Body of pancreas (tissue), 4 donors: Measurements from ENCODE around the gene CCSER2.

Experiments used
- POLR2A ChIP-seq, 3 donors: fragments of 450-650 bp; IDR thresholded peaks; one replicate each; pipeline ENCODE4 v1.6.1; 2016; ENCODE audit warnings: antibody characterized with exemption in 3 of 3, mild to moderate bottlenecking in 2 of 3
- TF ChIP-seq, protein P1 (sequence below), 7 experiments: fragments of 450-650 bp in 4 of 7; fragments of 200-600 bp in 3 of 7; sonication (generic) in 3 of 7; IDR thresholded peaks; one replicate each; pipeline ENCODE4 v1.5.1; 2016 to 2019; ENCODE audit warnings: antibody characterized with exemption in 7 of 7

DNA sequence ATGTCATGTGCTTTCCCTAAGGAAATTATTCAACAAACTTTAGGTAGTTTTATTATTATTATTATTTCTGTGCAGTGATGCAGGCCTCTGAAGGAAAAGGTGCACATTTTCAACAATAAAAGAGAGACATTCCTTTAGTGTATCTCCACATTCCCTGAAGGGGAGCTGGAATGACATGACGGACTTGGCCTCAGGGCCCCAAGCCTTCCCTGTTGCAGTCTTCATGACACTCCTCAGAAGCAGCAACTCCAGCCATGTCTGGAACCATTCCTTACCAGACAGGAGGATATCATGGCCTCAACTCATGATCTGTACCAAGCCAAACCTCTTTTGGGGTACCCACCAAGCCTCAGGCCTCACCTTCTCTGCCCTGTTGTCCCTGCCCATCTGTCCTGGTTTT lies 35.2 kb upstream of the CCSER2 start:
- TF ChIP-seq POLR2A (IDR thresholded peaks at IDR 0.05), result no peak
- TF ChIP-seq, protein P1, sequence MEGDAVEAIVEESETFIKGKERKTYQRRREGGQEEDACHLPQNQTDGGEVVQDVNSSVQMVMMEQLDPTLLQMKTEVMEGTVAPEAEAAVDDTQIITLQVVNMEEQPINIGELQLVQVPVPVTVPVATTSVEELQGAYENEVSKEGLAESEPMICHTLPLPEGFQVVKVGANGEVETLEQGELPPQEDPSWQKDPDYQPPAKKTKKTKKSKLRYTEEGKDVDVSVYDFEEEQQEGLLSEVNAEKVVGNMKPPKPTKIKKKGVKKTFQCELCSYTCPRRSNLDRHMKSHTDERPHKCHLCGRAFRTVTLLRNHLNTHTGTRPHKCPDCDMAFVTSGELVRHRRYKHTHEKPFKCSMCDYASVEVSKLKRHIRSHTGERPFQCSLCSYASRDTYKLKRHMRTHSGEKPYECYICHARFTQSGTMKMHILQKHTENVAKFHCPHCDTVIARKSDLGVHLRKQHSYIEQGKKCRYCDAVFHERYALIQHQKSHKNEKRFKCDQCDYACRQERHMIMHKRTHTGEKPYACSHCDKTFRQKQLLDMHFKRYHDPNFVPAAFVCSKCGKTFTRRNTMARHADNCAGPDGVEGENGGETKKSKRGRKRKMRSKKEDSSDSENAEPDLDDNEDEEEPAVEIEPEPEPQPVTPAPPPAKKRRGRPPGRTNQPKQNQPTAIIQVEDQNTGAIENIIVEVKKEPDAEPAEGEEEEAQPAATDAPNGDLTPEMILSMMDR (IDR thresholded peaks at IDR 0.05), result no peak
